Natural killer cell (primary cell): ENCODE data around the gene MYPN. TPM values are rescaled to one million over a fixed set of nuclear protein-coding genes. Genes with fewer than 3 reads are reported as not detected.

ENCODE experiments used
- ATAC-seq, 3 donors: fragments of 150-1000 bp in 2 of 3; fragments of 200-7000 bp in 1 of 3; cut with Tn5 transposase; 1 replicate in 1 of 3; 2 replicates in 2 of 3; pipeline ENCODE4 v1.10.0; 2021; ENCODE audit warnings: mild to moderate bottlenecking in 2 of 3, moderate library complexity in 2 of 3
- DNase-seq, 2 donors: peaks; one replicate each; pipeline versions ENCODE4 v3.0.0 to v3.0.0-alpha.2; 2013 to 2021; ENCODE audit warnings: mixed read lengths in 1 of 2
- H3K27ac ChIP-seq: one replicate; pipeline ENCODE4 v1.5.1; 2013; ENCODE audit warnings: mild to moderate bottlenecking, low read length
- H3K27me3 ChIP-seq: one replicate; pipeline ENCODE4 v1.6.1; 2013; ENCODE audit warnings: low read length; ENCODE audit not compliant: control insufficient read depth, insufficient read depth
- H3K36me3 ChIP-seq: one replicate; pipeline ENCODE4 v1.6.1; 2013; ENCODE audit warnings: low read length; ENCODE audit not compliant: control insufficient read depth, insufficient read depth
- H3K4me1 ChIP-seq: one replicate; pipeline ENCODE4 v1.6.1; 2013; ENCODE audit warnings: low read length; ENCODE audit not compliant: control insufficient read depth, insufficient read depth
- H3K4me3 ChIP-seq: one replicate; pipeline ENCODE4 v1.5.1; 2013; ENCODE audit warnings: low read length
- H3K9me3 ChIP-seq: one replicate; pipeline ENCODE4 v1.6.1; 2013; ENCODE audit warnings: low read length; ENCODE audit not compliant: control insufficient read depth, insufficient read depth
- H3K27ac Mint-ChIP-seq, 2 donors: one replicate each; pipeline ENCODE4 v1.8.0; 2022; ENCODE audit warnings: mild to moderate bottlenecking in 2 of 2, mixed read lengths in 2 of 2, moderate library complexity in 1 of 2
- H3K27me3 Mint-ChIP-seq, 2 donors: one replicate each; pipeline ENCODE4 v1.8.0; 2022; ENCODE audit warnings: low read depth in 2 of 2, mixed read lengths in 2 of 2
- H3K36me3 Mint-ChIP-seq: one replicate; pipeline ENCODE4 v1.8.0; 2022; ENCODE audit warnings: mixed read lengths
- H3K4me1 Mint-ChIP-seq, 2 donors: one replicate each; pipeline ENCODE4 v1.8.0; 2022; ENCODE audit warnings: mixed read lengths in 2 of 2
- H3K4me3 Mint-ChIP-seq: one replicate; pipeline ENCODE4 v1.8.0; 2022; ENCODE audit warnings: mild to moderate bottlenecking, moderate library complexity, mixed read lengths
- H3K9me3 Mint-ChIP-seq, 2 donors: one replicate each; pipeline ENCODE4 v1.8.0; 2022; ENCODE audit warnings: mixed read lengths in 2 of 2
- CTCF ChIP-seq: fragments of 200-600 bp; IDR thresholded peaks from one replicate; pipeline ENCODE4 v1.8.0; 2022; ENCODE audit warnings: antibody characterized with exemption
- WGBS: methylation state at CpG from one replicate; pipeline ENCODE4 v1.1.7; 2013; ENCODE audit warnings: missing lambda C conversion rate; ENCODE audit not compliant: insufficient coverage; 5-methylcytosine and 5-hydroxymethylcytosine counted together
- intact Hi-C: fragments of 100-400 bp; cut with micrococcal nuclease; formaldehyde crosslinking; loops from one replicate; pipeline ENCODE4 v1.14.2; 2022
- total RNA-seq, 4 donors: library from RNA; stranded (reverse); fragments of 120-200 nt in 1 of 4; gene quantifications; one replicate each; pipeline versions ENCODE4 v1.2.3 to v1.2.4, GENCODE V29; 2013 to 2022

The MYPN gene
- total RNA-seq, 3 donors from 2014 or later (not counting 1 experiment from before 2014, with no cell fraction given), result not detected

GRCh38 chr10:68105820-68106219 lies 3.5 kb upstream of the MYPN start:
- H3K27me3 ChIP-seq, result peaks cover 3% of the 10 kb centered on the region
- Mint-ChIP-seq H3K4me3 (no peak overlapping the region), H3K27ac (no peak overlapping the region), H3K4me1 (no peaks in the 10 kb centered on the region), H3K36me3 (no peaks in the 10 kb centered on the region), H3K9me3 (no peaks in the 10 kb centered on the region), H3K27me3 (peaks cover 5 to 33% of the 10 kb centered on the region in 2 donors)
- no peak for ATAC-seq
- H3K4me3 ChIP-seq, result no peak overlapping the region
- H3K27ac ChIP-seq, result no peak overlapping the region
- H3K36me3 ChIP-seq, result no peaks in the 10 kb centered on the region
- intact Hi-C loops, result no loop called here
- H3K4me1 ChIP-seq, result no peaks in the 10 kb centered on the region
- H3K9me3 ChIP-seq, result no peaks in the 10 kb centered on the region
- DNase-seq, result no peak
- TF ChIP-seq CTCF, result no peak
- 81% methylated on average over 3 of the region's 3 CpGs for WGBS

GRCh38 chr10:68106656-68107055 lies 2.6 kb upstream of the MYPN start:
- Mint-ChIP-seq H3K9me3 (no peaks in the 10 kb centered on the region), H3K4me1 (no peaks in the 10 kb centered on the region), H3K27me3 (peaks cover 5 to 32% of the 10 kb centered on the region in 2 donors), H3K27ac (no peak overlapping the region), H3K36me3 (no peaks in the 10 kb centered on the region), H3K4me3 (no peak overlapping the region)
- intact Hi-C loops, result no loop called here
- WGBS, result 90% methylated on average over 3 of the region's 3 CpGs
- DNase-seq (no peak), ATAC-seq (no peak)
- H3K4me1 ChIP-seq, result no peaks in the 10 kb centered on the region
- no peak for TF ChIP-seq CTCF
- no peak overlapping the region for H3K27ac ChIP-seq
- no peak overlapping the region for H3K4me3 ChIP-seq
- no peaks in the 10 kb centered on the region for H3K36me3 ChIP-seq
- H3K9me3 ChIP-seq, result no peaks in the 10 kb centered on the region
- peaks cover 3% of the 10 kb centered on the region for H3K27me3 ChIP-seq

- no peaks in the 10 kb centered on the region for H3K9me3 Mint-ChIP-seq
- no peak overlapping the region for H3K4me3 Mint-ChIP-seq
- no peak for TF ChIP-seq CTCF
- WGBS, result no CpG with 5 or more reads among the region's 1 CpG
- H3K36me3 ChIP-seq, result no peaks in the 10 kb centered on the region
- peaks cover 3% of the 10 kb centered on the region for H3K27me3 ChIP-seq
- no peak for DNase-seq
- no peak for ATAC-seq
- no peaks in the 10 kb centered on the region for H3K9me3 ChIP-seq
- no peak overlapping the region for H3K27ac ChIP-seq
- no peak overlapping the region for H3K27ac Mint-ChIP-seq
- peaks cover 5 to 23% of the 10 kb centered on the region in 2 donors for H3K27me3 Mint-ChIP-seq
- intact Hi-C loops, result no loop called here
- H3K4me1 Mint-ChIP-seq, result no peaks in the 10 kb centered on the region
- H3K4me1 ChIP-seq, result no peaks in the 10 kb centered on the region
- H3K36me3 Mint-ChIP-seq, result no peaks in the 10 kb centered on the region
- no peak overlapping the region for H3K4me3 ChIP-seq
Observed at GRCh38 chr10:68107651-68108050, 1.6 kb upstream of the MYPN start.

GRCh38 chr10:68108051-68108450 lies 1.2 kb upstream of the MYPN start:
- Mint-ChIP-seq H3K27me3 (peaks cover 5 to 19% of the 10 kb centered on the region in 2 donors), H3K4me3 (no peak overlapping the region), H3K27ac (no peak overlapping the region), H3K9me3 (no peaks in the 10 kb centered on the region), H3K36me3 (no peaks in the 10 kb centered on the region), H3K4me1 (no peaks in the 10 kb centered on the region)
- Histone ChIP-seq H3K27ac (no peak overlapping the region), H3K9me3 (no peaks in the 10 kb centered on the region), H3K4me1 (no peaks in the 10 kb centered on the region), H3K36me3 (no peaks in the 10 kb centered on the region), H3K27me3 (peaks cover 3% of the 10 kb centered on the region), H3K4me3 (no peak overlapping the region)
- no peak for ATAC-seq
- DNase-seq, result no peak
- WGBS, result 100% methylated on average over 3 of the region's 3 CpGs
- no peak for TF ChIP-seq CTCF
- intact Hi-C loops, result no loop called here
